Neural cell (in vitro differentiated cells): ENCODE data around the gene ADPRHL1. TPM values are rescaled to one million over a fixed set of nuclear protein-coding genes. Genes with fewer than 3 reads are reported as not detected.
A peak's percentile ranks its signal among the peaks of the same experiment; 100 is the strongest.

ENCODE experiments used
- H2AFZ ChIP-seq: fragments of 200-600, 300-800 bp; sonication (generic), shearing (Covaris generic); 2 replicates; pipeline ENCODE4 v1.6.0; 2014; ENCODE audit warnings: low read depth, mild to moderate bottlenecking, antibody characterized with exemption, low read length, moderate library complexity
- H3F3A ChIP-seq: fragments of 200-600 bp; shearing (Covaris generic); 2 replicates; pipeline ENCODE4 v1.6.1; 2016; ENCODE audit warnings: mild to moderate bottlenecking, moderate library complexity, mixed read lengths, antibody characterized with exemption, low read length; ENCODE audit not compliant: insufficient read depth, poor library complexity, severe bottlenecking
- H3K27ac ChIP-seq: fragments of 200-600, 300-800 bp; sonication (generic), shearing (Covaris generic); 2 replicates; pipeline ENCODE4 v1.5.1; 2014; ENCODE audit warnings: mild to moderate bottlenecking, low read length, moderate library complexity
- H3K27me3 ChIP-seq: fragments of 300-800, 200-600 bp; sonication (generic), shearing (Covaris generic); 2 replicates; pipeline ENCODE4 v1.6.0; 2014; ENCODE audit warnings: mild to moderate bottlenecking, low read depth, low read length, moderate library complexity; ENCODE audit not compliant: insufficient read depth
- H3K36me3 ChIP-seq: fragments of 300-800, 200-600 bp; sonication (generic), shearing (Covaris generic); 2 replicates; pipeline ENCODE4 v1.5.1; 2014; ENCODE audit warnings: mild to moderate bottlenecking, antibody characterized with exemption, low read length, moderate library complexity; ENCODE audit not compliant: insufficient read depth
- H3K4me2 ChIP-seq: fragments of 300-800, 200-600 bp; sonication (generic), shearing (Covaris generic); 2 replicates; pipeline ENCODE4 v1.6.0; 2014; ENCODE audit warnings: mild to moderate bottlenecking, low read length
- H3K4me3 ChIP-seq: fragments of 300-800, 200-600 bp; sonication (generic), shearing (Covaris generic); 2 replicates; pipeline ENCODE4 v1.5.1; 2014; ENCODE audit warnings: mild to moderate bottlenecking, low read length, moderate library complexity
- H3K79me2 ChIP-seq: fragments of 200-600 bp; shearing (Covaris generic); replicated peaks from 2 replicates; pipeline ENCODE4 v1.6.0; 2014; ENCODE audit warnings: mild to moderate bottlenecking, low read length, moderate library complexity; ENCODE audit not compliant: insufficient read depth
- H3K9ac ChIP-seq: fragments of 300-800, 200-600 bp; sonication (generic), shearing (Covaris generic); 2 replicates; pipeline ENCODE4 v1.6.1; 2016; ENCODE audit warnings: mild to moderate bottlenecking, low read length, mixed read lengths
- H3K9me2 ChIP-seq: fragments of 200-600 bp; shearing (Covaris generic); 2 replicates; pipeline ENCODE4 v1.6.1; 2016; ENCODE audit warnings: mild to moderate bottlenecking, low read length, mixed read lengths; ENCODE audit not compliant: insufficient read depth
- H3K9me3 ChIP-seq: fragments of 200-600, 300-800 bp; sonication (generic), shearing (Covaris generic); 2 replicates; pipeline ENCODE4 v1.6.1; 2016; ENCODE audit warnings: mild to moderate bottlenecking, mixed run types, low read length, moderate library complexity, mixed read lengths
- H4K20me1 ChIP-seq: fragments of 200-600 bp; shearing (Covaris generic); 2 replicates; pipeline ENCODE4 v1.6.1; 2016; ENCODE audit warnings: mild to moderate bottlenecking, mixed run types; ENCODE audit not compliant: insufficient read depth
- CTCF ChIP-seq: fragments of 450-650 bp; IDR thresholded peaks from 2 replicates; pipeline ENCODE4 v1.5.1; 2014; ENCODE audit warnings: antibody characterized with exemption, mild to moderate bottlenecking, moderate library complexity; ENCODE audit not compliant: poor library complexity, severe bottlenecking
- EP300 ChIP-seq: fragments of 450-650 bp; conservative IDR thresholded peaks from 2 replicates; pipeline ENCODE4 v1.6.1; 2014; ENCODE audit warnings: antibody characterized with exemption, mild to moderate bottlenecking, moderate library complexity; ENCODE audit not compliant: poor library complexity, severe bottlenecking
- EZH2 ChIP-seq: fragments of 200-600, 300-800 bp; shearing (Covaris generic), sonication (generic); IDR thresholded peaks from 2 replicates; pipeline ENCODE4 v1.6.1; 2014; ENCODE audit warnings: antibody characterized with exemption, low read length, borderline replicate concordance, mild to moderate bottlenecking; ENCODE audit not compliant: insufficient read depth, poor library complexity, severe bottlenecking
- MXI1 ChIP-seq: fragments of 450-650 bp; conservative IDR thresholded peaks from 2 replicates; pipeline ENCODE4 v1.6.1; 2014; ENCODE audit warnings: antibody characterized with exemption, mild to moderate bottlenecking; ENCODE audit not compliant: poor library complexity, severe bottlenecking
- POLR2AphosphoS5 ChIP-seq: IDR thresholded peaks from 2 replicates; pipeline ENCODE4 v1.6.1; 2012
- RAD21 ChIP-seq: fragments of 450-650 bp; conservative IDR thresholded peaks from 2 replicates; pipeline ENCODE4 v1.6.1; 2014; ENCODE audit warnings: antibody characterized with exemption, mild to moderate bottlenecking, moderate library complexity
- REST ChIP-seq: IDR thresholded peaks from 2 replicates; pipeline ENCODE4 v1.6.1; 2012; ENCODE audit warnings: borderline replicate concordance
- SMC3 ChIP-seq: fragments of 450-650 bp; conservative IDR thresholded peaks from 2 replicates; pipeline ENCODE4 v1.6.1; 2014; ENCODE audit warnings: antibody characterized with exemption, mild to moderate bottlenecking, moderate library complexity; ENCODE audit not compliant: poor library complexity
- TAF1 ChIP-seq: IDR thresholded peaks from 2 replicates; pipeline ENCODE4 v1.6.1; 2012; ENCODE audit warnings: low read depth
- polyA plus RNA-seq: library from polyadenylated mRNA; depleted of rRNA; stranded (reverse); fragments of >200 nt; gene quantifications from 2 replicates; pipeline ENCODE4 v1.2.3, GENCODE V29; 2014

ADPRHL1 gene
- polyA plus RNA-seq, 1 donor from 2014 or later: 1.1 TPM

DNA sequence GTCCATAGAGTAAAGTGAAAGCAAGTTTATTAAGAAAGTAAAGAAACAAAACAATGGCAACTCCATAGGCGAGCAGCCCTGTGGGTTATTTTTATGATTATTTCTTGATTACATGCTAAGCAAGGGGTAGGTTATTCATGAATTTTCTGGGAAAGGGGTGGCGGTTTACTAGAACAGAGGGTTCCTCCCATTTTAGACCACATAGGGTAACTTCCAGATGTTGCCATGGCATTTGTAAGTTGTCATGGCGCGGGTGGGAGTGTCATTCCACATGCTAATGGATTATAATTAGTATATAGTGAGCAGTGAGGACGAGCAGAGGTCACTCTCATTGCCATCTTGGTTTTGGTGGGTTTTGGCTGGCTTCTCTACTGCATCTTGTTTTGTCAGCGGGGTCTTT is 45.6 kb upstream of the ADPRHL1 start:
- Histone ChIP-seq H4K20me1 (no peaks in the 10 kb centered on the region), H3K9me2 (no peaks in the 10 kb centered on the region), H3K9me3 (no peaks in the 10 kb centered on the region), H3F3A (no peaks in the 10 kb centered on the region), H3K36me3 (peaks cover 8% of the 10 kb centered on the region), H3K79me2 (peaks cover 8% of the 10 kb centered on the region), H3K27ac (no peak overlapping the region), H3K27me3 (no peaks in the 10 kb centered on the region), H3K4me2 (no peak overlapping the region), H2AFZ (no peak overlapping the region), H3K4me3 (no peak overlapping the region), H3K9ac (no peak overlapping the region)
- TF ChIP-seq MXI1: no peak
- TF ChIP-seq EP300: no peak
- TF ChIP-seq RAD21: no peak

- H3K27ac ChIP-seq: no peak overlapping the region
- H3K9ac ChIP-seq: no peak overlapping the region
- H3K4me3 ChIP-seq: peak overlapping the region; percentile 12
- no peak overlapping the region for H3K4me2 ChIP-seq
- no peaks in the 10 kb centered on the region for H4K20me1 ChIP-seq
- peaks cover 8% of the 10 kb centered on the region for H3K36me3 ChIP-seq
- no peaks in the 10 kb centered on the region for H3K9me2 ChIP-seq
- H3F3A ChIP-seq: no peaks in the 10 kb centered on the region
- H3K27me3 ChIP-seq: no peaks in the 10 kb centered on the region
- TF ChIP-seq EZH2: no peak
- TF ChIP-seq CTCF: no peak
- TF ChIP-seq MXI1: no peak
- TF ChIP-seq RAD21: no peak
- H3K9me3 ChIP-seq: no peaks in the 10 kb centered on the region
- H3K79me2 ChIP-seq: peaks cover 22% of the 10 kb centered on the region
- H2AFZ ChIP-seq: no peak overlapping the region
Measured at GRCh38 chr13:113497217-113497616, 43.9 kb upstream of the ADPRHL1 start.

DNA sequence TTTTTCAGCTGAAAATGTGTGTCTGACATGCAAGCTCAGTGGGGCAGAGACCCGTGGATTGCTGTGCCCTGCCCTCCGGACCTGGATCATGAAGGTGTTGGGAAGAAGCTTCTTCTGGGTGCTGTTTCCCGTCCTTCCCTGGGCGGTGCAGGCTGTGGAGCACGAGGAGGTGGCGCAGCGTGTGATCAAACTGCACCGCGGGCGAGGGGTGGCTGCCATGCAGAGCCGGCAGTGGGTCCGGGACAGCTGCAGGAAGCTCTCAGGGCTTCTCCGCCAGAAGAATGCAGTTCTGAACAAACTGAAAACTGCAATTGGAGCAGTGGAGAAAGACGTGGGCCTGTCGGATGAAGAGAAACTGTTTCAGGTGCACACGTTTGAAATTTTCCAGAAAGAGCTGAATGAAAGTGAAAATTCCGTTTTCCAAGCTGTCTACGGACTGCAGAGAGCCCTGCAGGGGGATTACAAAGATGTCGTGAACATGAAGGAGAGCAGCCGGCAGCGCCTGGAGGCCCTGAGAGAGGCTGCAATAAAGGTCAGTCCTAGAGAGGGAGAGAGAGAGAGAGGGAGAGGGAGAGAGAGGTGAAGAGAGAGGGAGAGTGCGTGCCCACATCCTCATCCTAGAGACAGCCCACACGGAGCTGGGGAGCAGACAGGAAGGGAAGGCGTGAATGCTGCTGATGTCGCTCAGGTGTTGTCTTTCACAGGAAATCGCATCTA is 42.4 kb upstream of the ADPRHL1 start:
- no peak overlapping the region for H3K4me2 ChIP-seq
- no peak for TF ChIP-seq EZH2
- no peak for TF ChIP-seq CTCF
- no peak for TF ChIP-seq REST
- TF ChIP-seq POLR2AphosphoS5: no peak
- no peak for TF ChIP-seq RAD21
- TF ChIP-seq EP300: no peak
- no peak for TF ChIP-seq MXI1
- TF ChIP-seq TAF1: no peak
- TF ChIP-seq SMC3: no peak
- no peak overlapping the region for H3K4me3 ChIP-seq
- no peak overlapping the region for H3K9ac ChIP-seq
- no peaks in the 10 kb centered on the region for H3K27me3 ChIP-seq
- H4K20me1 ChIP-seq: no peaks in the 10 kb centered on the region
- no peaks in the 10 kb centered on the region for H3K9me3 ChIP-seq
- H3F3A ChIP-seq: no peaks in the 10 kb centered on the region
- no peak overlapping the region for H2AFZ ChIP-seq
- no peak overlapping the region for H3K27ac ChIP-seq
- H3K9me2 ChIP-seq: no peaks in the 10 kb centered on the region
- H3K79me2 ChIP-seq: peaks cover 33% of the 10 kb centered on the region
- H3K36me3 ChIP-seq: peaks cover 8% of the 10 kb centered on the region
